SK-N-SH (cell line): ENCODE measurements around the gene PPP3CA. TPM values are rescaled to one million over a fixed set of nuclear protein-coding genes. Genes with fewer than 3 reads are reported as not detected.

Experiments
- CTCF ChIA-PET: fragments of 300-600, 350-600 bp; formaldehyde crosslinking; extraction: SDS; loops from one replicate; lab custom pipeline; 2021; lab: Yijun Ruan, JAX
- POLR2A ChIA-PET: fragments of 350-600 bp; sonication (Branson Sonifier 250); formaldehyde crosslinking; extraction: SDS; loops from one replicate; lab custom pipeline; 2020; ENCODE audit warnings: antibody characterized with exemption, inconsistent platforms; lab: Yijun Ruan, JAX
- DNase-seq: peaks from one replicate; pipeline ENCODE4 v3.0.0; 2012
- H2AFZ ChIP-seq: fragments of 200-600 bp; sonication (generic); 2 replicates; pipeline ENCODE4 v1.8.1; 2016; ENCODE audit warnings: antibody characterized with exemption, mild to moderate bottlenecking, low read depth
- H3F3A ChIP-seq: fragments of 200-600 bp; sonication (generic); replicated peaks from 2 replicates; pipeline ENCODE3; 2016; ENCODE audit warnings: antibody characterized with exemption, mild to moderate bottlenecking; ENCODE audit not compliant: insufficient read depth
- H3K27ac ChIP-seq, 2 experiments: fragments of 200-500 bp in 1 of 2; fragments of 200-600 bp in 1 of 2; sonication (Bioruptor generic) in 1 of 2; sonication (generic), shearing (Covaris generic) in 1 of 2; 2 replicates each; pipeline versions ENCODE4 v1.5.1 to v1.6.1; 2014 to 2016; ENCODE audit warnings: low read depth in 2 of 2, inconsistent platforms in 1 of 2, low read length in 1 of 2, mild to moderate bottlenecking in 1 of 2, mixed read lengths in 1 of 2
- H3K27me3 ChIP-seq: fragments of 200-600 bp; sonication (generic), shearing (Covaris generic); 2 replicates; pipeline ENCODE4 v1.6.1; 2016; ENCODE audit warnings: mixed run types; ENCODE audit not compliant: insufficient read depth
- H3K36me3 ChIP-seq, 2 experiments: fragments of 200-500 bp in 1 of 2; fragments of 200-600 bp in 1 of 2; sonication (Bioruptor generic) in 1 of 2; sonication (generic) in 1 of 2; replicated peaks in 1 of 2; 2 replicates each; pipeline versions ENCODE3 to v1.5.1; 2014 to 2016; ENCODE audit warnings: low read length in 1 of 2, mild to moderate bottlenecking in 1 of 2; ENCODE audit not compliant: insufficient read depth in 2 of 2, control insufficient read depth in 1 of 2
- H3K4me1 ChIP-seq, 2 experiments: fragments of 200-500 bp in 1 of 2; fragments of 200-600 bp in 1 of 2; sonication (Bioruptor generic) in 1 of 2; sonication (generic), shearing (Covaris generic) in 1 of 2; 2 replicates each; pipeline versions ENCODE4 v1.5.1 to v1.6.1; 2014 to 2016; ENCODE audit warnings: low read depth in 1 of 2, low read length in 1 of 2, mixed run types in 1 of 2; ENCODE audit not compliant: insufficient read depth in 2 of 2, control insufficient read depth in 1 of 2
- H3K4me2 ChIP-seq: fragments of 200-600 bp; sonication (generic), shearing (Covaris generic); 2 replicates; pipeline ENCODE4 v1.6.1; 2017; ENCODE audit warnings: mixed run types
- H3K4me3 ChIP-seq, 2 experiments: fragments of 200-500 bp in 1 of 2; fragments of 200-600 bp in 1 of 2; sonication (Bioruptor generic) in 1 of 2; sonication (generic), shearing (Covaris generic) in 1 of 2; 2 replicates each; pipeline versions ENCODE4 v1.5.1 to v1.8.1; 2014 to 2016; ENCODE audit warnings: low read depth in 2 of 2, inconsistent platforms in 1 of 2, low read length in 1 of 2, mild to moderate bottlenecking in 1 of 2, mixed read lengths in 1 of 2, moderate library complexity in 1 of 2
- H3K79me2 ChIP-seq: fragments of 200-600 bp; sonication (generic); 2 replicates; pipeline ENCODE4 v1.8.1; 2017; ENCODE audit warnings: mild to moderate bottlenecking; ENCODE audit not compliant: insufficient read depth
- H3K9ac ChIP-seq: fragments of 200-600 bp; sonication (generic); 2 replicates; pipeline ENCODE4 v1.6.1; 2017; ENCODE audit warnings: mixed run types
- H3K9me2 ChIP-seq: fragments of 200-600 bp; sonication (generic); 2 replicates; pipeline ENCODE4 v1.6.1; 2017; ENCODE audit warnings: mixed run types
- H3K9me3 ChIP-seq: fragments of 200-600 bp; sonication (generic); 2 replicates; pipeline ENCODE4 v1.6.1; 2017; ENCODE audit warnings: mixed run types, mild to moderate bottlenecking, moderate library complexity
- H4K20me1 ChIP-seq: fragments of 200-600 bp; sonication (generic); 2 replicates; pipeline ENCODE4 v1.6.1; 2017; ENCODE audit warnings: mild to moderate bottlenecking, mixed run types; ENCODE audit not compliant: insufficient read depth
- EP300 ChIP-seq, 2 experiments: IDR thresholded peaks; 2 replicates each; pipeline versions ENCODE4 v1.4.0 to v1.6.1; 2012; ENCODE audit warnings: borderline replicate concordance in 1 of 2, low read depth in 1 of 2, low read length in 1 of 2
- FOSL2 ChIP-seq: IDR thresholded peaks from 2 replicates; pipeline ENCODE4 v1.4.0; 2012; ENCODE audit warnings: low read depth, mild to moderate bottlenecking, moderate library complexity, borderline replicate concordance
- FOXM1 ChIP-seq: IDR thresholded peaks from 2 replicates; pipeline ENCODE4 v1.4.0; 2012; ENCODE audit warnings: low read depth, mild to moderate bottlenecking
- GABPA ChIP-seq: IDR thresholded peaks from 2 replicates; pipeline ENCODE4 v1.4.0; 2012; ENCODE audit warnings: low read depth, mild to moderate bottlenecking
- JUND ChIP-seq: IDR thresholded peaks from 2 replicates; pipeline ENCODE4 v1.4.0; 2012
- MEF2A ChIP-seq: IDR thresholded peaks from 2 replicates; pipeline ENCODE4 v1.4.0; 2012; ENCODE audit warnings: low read depth, borderline replicate concordance
- NRF1 ChIP-seq: IDR thresholded peaks from 2 replicates; pipeline ENCODE4 v1.6.1; 2012; ENCODE audit warnings: low read depth, mild to moderate bottlenecking, low read length
- RAD21 ChIP-seq: IDR thresholded peaks from 2 replicates; pipeline ENCODE4 v1.6.1; 2012; ENCODE audit warnings: mild to moderate bottlenecking, low read length
- RCOR1 ChIP-seq: fragments of 150-350 bp; IDR thresholded peaks from 2 replicates; pipeline ENCODE4 v1.6.1; 2017; ENCODE audit warnings: antibody characterized with exemption, low read length
- RFX5 ChIP-seq: IDR thresholded peaks from 2 replicates; pipeline ENCODE4 v1.6.1; 2012; ENCODE audit warnings: mild to moderate bottlenecking, improper control_type of control experiment, low read length
- RXRA ChIP-seq: IDR thresholded peaks from 2 replicates; pipeline ENCODE4 v1.4.0; 2012; ENCODE audit warnings: low read depth, mild to moderate bottlenecking, borderline replicate concordance
- SIN3A ChIP-seq: IDR thresholded peaks from 2 replicates; pipeline ENCODE4 v1.6.1; 2012; ENCODE audit warnings: low read depth, mild to moderate bottlenecking, low read length, moderate library complexity, borderline replicate concordance
- SMC3 ChIP-seq: IDR thresholded peaks from 2 replicates; pipeline ENCODE4 v1.6.1; 2012; ENCODE audit warnings: low read depth, low read length, improper control_type of control experiment
- WGBS: methylation state at CpG from one replicate; pipeline ENCODE4 v1.1.6; 2017; ENCODE audit warnings: low lambda C conversion rate; 5-methylcytosine and 5-hydroxymethylcytosine counted together
- polyA plus RNA-seq, 3 experiments: library from polyadenylated mRNA; depleted of rRNA; stranded (reverse); fragments of >200 nt; gene quantifications; 2 replicates each; pipeline ENCODE4 v1.2.3, GENCODE V29; 2012
- TF ChIP-seq, protein P1 (sequence below): IDR thresholded peaks from 2 replicates; pipeline ENCODE4; 2012
- TF ChIP-seq, protein P2 (sequence below): IDR thresholded peaks from 2 replicates; pipeline ENCODE4 v1.4.0; 2012; ENCODE audit warnings: low read depth, borderline replicate concordance
- TF ChIP-seq, protein P3 (sequence below): IDR thresholded peaks from 2 replicates; pipeline ENCODE4 v1.4.0; 2012; ENCODE audit warnings: low read depth
- TF ChIP-seq, protein P4 (sequence below): fragments of 150-350 bp; IDR thresholded peaks from 2 replicates; pipeline ENCODE4 v1.6.1; 2017; ENCODE audit warnings: antibody characterized with exemption, low read length, low read depth, borderline replicate concordance
- TF ChIP-seq, protein P5 (sequence below): fragments of 150-350 bp; IDR thresholded peaks from 2 replicates; pipeline ENCODE4 v1.6.1; 2016; ENCODE audit warnings: mild to moderate bottlenecking, low read depth, low read length
- TF ChIP-seq, protein P6 (sequence below): IDR thresholded peaks from 2 replicates; pipeline ENCODE4 v1.4.0; 2012; ENCODE audit warnings: low read depth, borderline replicate concordance
- TF ChIP-seq, protein P7 (sequence below): fragments of 200-600 bp; sonication (generic); IDR thresholded peaks from 2 replicates; pipeline ENCODE4 v1.6.1; 2017; ENCODE audit warnings: antibody characterized with exemption, mild to moderate bottlenecking, moderate library complexity

PPP3CA gene
- polyA plus RNA-seq, 1 of the 3 experiments (the other 2 are of a cell fraction) = 10.7 TPM

DNA sequence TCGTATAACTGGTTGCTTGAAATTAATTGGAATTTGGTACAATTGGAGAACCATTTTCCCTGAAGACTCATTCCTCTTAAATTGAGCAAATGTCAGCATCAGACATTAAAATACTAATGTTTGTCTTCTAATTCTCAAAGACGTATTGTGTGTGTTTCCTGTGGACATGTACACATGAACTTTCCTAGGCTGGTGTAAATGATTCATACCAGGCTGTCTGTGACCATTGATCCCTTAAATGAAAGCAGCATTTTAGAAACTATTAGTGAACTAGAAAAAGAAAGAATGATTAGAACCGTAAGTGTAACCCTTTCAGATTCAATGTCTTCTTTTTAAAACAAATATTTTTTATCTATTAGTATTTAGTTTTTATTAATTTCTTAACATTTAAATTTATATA lies 332.9 kb downstream of the PPP3CA start:
- WGBS = 82% methylated on average over 3 of the region's 3 CpGs
- Histone ChIP-seq H3K27ac (no peak overlapping the region), H3F3A (no peaks in the 10 kb centered on the region), H3K27me3 (no peaks in the 10 kb centered on the region), H3K79me2 (no peaks in the 10 kb centered on the region), H3K4me3 (no peak overlapping the region), H3K9me3 (no peaks in the 10 kb centered on the region), H3K4me1 (peaks cover 0 to 5% of the 10 kb centered on the region in 2 experiments; a peak in 2 of 4 replicates), H3K4me2 (no peak overlapping the region), H3K9ac (no peak overlapping the region), H2AFZ (no peak overlapping the region), H4K20me1 (no peaks in the 10 kb centered on the region), H3K9me2 (no peaks in the 10 kb centered on the region), H3K36me3 (no peaks in the 10 kb centered on the region)
- ChIA-PET CTCF (no interaction called here), POLR2A (interaction anchor here (0.5 kb wide), 1 partner anchor 13 kb away, joined by 3 read pairs; no protein-coding TSS in a partner anchor)
- TF ChIP-seq NRF1 (no peak), JUND (no peak), FOXM1 (no peak), SIN3A (no peak), EP300 (IDR thresholded peaks at IDR 0.05; ENCODE audit: borderline replicate concordance in 1 of 2, low read depth in 1 of 2, low read length in 1 of 2) (no peak), RCOR1 (no peak), SMC3 (no peak), GABPA (no peak), FOSL2 (no peak), RXRA (no peak), RFX5 (no peak), RAD21 (no peak), MEF2A (no peak)
- TF ChIP-seq, protein P1, sequence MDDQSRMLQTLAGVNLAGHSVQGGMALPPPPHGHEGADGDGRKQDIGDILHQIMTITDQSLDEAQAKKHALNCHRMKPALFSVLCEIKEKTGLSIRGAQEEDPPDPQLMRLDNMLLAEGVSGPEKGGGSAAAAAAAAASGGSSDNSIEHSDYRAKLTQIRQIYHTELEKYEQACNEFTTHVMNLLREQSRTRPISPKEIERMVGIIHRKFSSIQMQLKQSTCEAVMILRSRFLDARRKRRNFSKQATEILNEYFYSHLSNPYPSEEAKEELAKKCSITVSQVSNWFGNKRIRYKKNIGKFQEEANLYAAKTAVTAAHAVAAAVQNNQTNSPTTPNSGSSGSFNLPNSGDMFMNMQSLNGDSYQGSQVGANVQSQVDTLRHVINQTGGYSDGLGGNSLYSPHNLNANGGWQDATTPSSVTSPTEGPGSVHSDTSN = no peak
- TF ChIP-seq, protein P2, sequence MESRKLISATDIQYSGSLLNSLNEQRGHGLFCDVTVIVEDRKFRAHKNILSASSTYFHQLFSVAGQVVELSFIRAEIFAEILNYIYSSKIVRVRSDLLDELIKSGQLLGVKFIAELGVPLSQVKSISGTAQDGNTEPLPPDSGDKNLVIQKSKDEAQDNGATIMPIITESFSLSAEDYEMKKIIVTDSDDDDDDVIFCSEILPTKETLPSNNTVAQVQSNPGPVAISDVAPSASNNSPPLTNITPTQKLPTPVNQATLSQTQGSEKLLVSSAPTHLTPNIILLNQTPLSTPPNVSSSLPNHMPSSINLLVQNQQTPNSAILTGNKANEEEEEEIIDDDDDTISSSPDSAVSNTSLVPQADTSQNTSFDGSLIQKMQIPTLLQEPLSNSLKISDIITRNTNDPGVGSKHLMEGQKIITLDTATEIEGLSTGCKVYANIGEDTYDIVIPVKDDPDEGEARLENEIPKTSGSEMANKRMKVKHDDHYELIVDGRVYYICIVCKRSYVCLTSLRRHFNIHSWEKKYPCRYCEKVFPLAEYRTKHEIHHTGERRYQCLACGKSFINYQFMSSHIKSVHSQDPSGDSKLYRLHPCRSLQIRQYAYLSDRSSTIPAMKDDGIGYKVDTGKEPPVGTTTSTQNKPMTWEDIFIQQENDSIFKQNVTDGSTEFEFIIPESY = no peak
- TF ChIP-seq, protein P3, sequence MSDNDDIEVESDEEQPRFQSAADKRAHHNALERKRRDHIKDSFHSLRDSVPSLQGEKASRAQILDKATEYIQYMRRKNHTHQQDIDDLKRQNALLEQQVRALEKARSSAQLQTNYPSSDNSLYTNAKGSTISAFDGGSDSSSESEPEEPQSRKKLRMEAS = no peak
- TF ChIP-seq, protein P4, sequence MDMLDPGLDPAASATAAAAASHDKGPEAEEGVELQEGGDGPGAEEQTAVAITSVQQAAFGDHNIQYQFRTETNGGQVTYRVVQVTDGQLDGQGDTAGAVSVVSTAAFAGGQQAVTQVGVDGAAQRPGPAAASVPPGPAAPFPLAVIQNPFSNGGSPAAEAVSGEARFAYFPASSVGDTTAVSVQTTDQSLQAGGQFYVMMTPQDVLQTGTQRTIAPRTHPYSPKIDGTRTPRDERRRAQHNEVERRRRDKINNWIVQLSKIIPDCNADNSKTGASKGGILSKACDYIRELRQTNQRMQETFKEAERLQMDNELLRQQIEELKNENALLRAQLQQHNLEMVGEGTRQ = no peak
- TF ChIP-seq, protein P5, sequence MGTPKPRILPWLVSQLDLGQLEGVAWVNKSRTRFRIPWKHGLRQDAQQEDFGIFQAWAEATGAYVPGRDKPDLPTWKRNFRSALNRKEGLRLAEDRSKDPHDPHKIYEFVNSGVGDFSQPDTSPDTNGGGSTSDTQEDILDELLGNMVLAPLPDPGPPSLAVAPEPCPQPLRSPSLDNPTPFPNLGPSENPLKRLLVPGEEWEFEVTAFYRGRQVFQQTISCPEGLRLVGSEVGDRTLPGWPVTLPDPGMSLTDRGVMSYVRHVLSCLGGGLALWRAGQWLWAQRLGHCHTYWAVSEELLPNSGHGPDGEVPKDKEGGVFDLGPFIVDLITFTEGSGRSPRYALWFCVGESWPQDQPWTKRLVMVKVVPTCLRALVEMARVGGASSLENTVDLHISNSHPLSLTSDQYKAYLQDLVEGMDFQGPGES = no peak
- TF ChIP-seq, protein P6, sequence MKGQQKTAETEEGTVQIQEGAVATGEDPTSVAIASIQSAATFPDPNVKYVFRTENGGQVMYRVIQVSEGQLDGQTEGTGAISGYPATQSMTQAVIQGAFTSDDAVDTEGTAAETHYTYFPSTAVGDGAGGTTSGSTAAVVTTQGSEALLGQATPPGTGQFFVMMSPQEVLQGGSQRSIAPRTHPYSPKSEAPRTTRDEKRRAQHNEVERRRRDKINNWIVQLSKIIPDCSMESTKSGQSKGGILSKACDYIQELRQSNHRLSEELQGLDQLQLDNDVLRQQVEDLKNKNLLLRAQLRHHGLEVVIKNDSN = no peak
- TF ChIP-seq, protein P7, sequence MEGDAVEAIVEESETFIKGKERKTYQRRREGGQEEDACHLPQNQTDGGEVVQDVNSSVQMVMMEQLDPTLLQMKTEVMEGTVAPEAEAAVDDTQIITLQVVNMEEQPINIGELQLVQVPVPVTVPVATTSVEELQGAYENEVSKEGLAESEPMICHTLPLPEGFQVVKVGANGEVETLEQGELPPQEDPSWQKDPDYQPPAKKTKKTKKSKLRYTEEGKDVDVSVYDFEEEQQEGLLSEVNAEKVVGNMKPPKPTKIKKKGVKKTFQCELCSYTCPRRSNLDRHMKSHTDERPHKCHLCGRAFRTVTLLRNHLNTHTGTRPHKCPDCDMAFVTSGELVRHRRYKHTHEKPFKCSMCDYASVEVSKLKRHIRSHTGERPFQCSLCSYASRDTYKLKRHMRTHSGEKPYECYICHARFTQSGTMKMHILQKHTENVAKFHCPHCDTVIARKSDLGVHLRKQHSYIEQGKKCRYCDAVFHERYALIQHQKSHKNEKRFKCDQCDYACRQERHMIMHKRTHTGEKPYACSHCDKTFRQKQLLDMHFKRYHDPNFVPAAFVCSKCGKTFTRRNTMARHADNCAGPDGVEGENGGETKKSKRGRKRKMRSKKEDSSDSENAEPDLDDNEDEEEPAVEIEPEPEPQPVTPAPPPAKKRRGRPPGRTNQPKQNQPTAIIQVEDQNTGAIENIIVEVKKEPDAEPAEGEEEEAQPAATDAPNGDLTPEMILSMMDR = no peak
- DNase-seq = no peak
